Endothelial cell of umbilical vein (primary cell): ENCODE data around the gene CAMK2D. TPM values are rescaled to one million over a fixed set of nuclear protein-coding genes. Genes with fewer than 3 reads are reported as not detected.

ENCODE experiments used
- BruUV-seq: library from RNA; stranded (reverse); fragments of 400-500 nt; replicated peaks from 2 replicates; lab custom pipeline; 2021; lab: Mats Ljungman, UMichigan
- CTCF ChIA-PET: fragments of 300-600, 350-600 bp; sonication (Branson Sonifier 250); formaldehyde crosslinking; loops from one replicate; lab custom pipeline; 2021; ENCODE audit warnings: antibody characterized with exemption, inconsistent platforms; lab: Charles Lee
- POLR2A ChIA-PET: fragments of 300-600, 350-600 bp; sonication (Branson Sonifier 250); formaldehyde crosslinking; loops from one replicate; lab custom pipeline; 2021; ENCODE audit warnings: antibody characterized with exemption, inconsistent platforms; lab: Charles Lee
- DNase-seq: peaks from one replicate; pipeline ENCODE4 v3.0.0-alpha.2; 2011; ENCODE audit warnings: low read depth, low spot score
- FAIRE-seq: peaks from 2 replicates; lab custom pipeline; 2011; peaks lifted over from hg19 to GRCh38; lab: Jason Lieb, UNC
- H2AFZ ChIP-seq: 2 replicates; pipeline ENCODE4 v1.6.0; 2012; ENCODE audit warnings: low read depth, low read length, control low read depth, inconsistent platforms
- H3K27ac ChIP-seq: 2 replicates; pipeline ENCODE4 v1.5.1; 2011; ENCODE audit warnings: low read depth, mild to moderate bottlenecking, control low read depth, low read length, moderate library complexity; ENCODE audit not compliant: insufficient read depth
- H3K27me3 ChIP-seq, 2 experiments: 2 replicates each; pipeline versions ENCODE4 v1.6.0 to v1.6.1; 2011; ENCODE audit warnings: low read length in 2 of 2, mixed read lengths in 1 of 2; ENCODE audit not compliant: control insufficient read depth in 2 of 2, insufficient read depth in 2 of 2
- H3K36me3 ChIP-seq, 2 experiments: 2 replicates in 1 of 2; 3 replicates in 1 of 2; pipeline ENCODE4 v1.5.1; 2011; ENCODE audit warnings: low read length in 2 of 2, mild to moderate bottlenecking in 1 of 2, moderate library complexity in 1 of 2; ENCODE audit not compliant: control insufficient read depth in 2 of 2, insufficient read depth in 2 of 2; ENCODE audit errors: extremely low read depth in 1 of 2
- H3K4me1 ChIP-seq: 3 replicates; pipeline ENCODE4 v1.5.1; 2011; ENCODE audit warnings: mild to moderate bottlenecking, low read length; ENCODE audit not compliant: control insufficient read depth, insufficient read depth; ENCODE audit errors: extremely low read depth
- H3K4me2 ChIP-seq: 2 replicates; pipeline ENCODE4 v1.6.1; 2011; ENCODE audit warnings: low read length, control low read depth, mixed read lengths; ENCODE audit not compliant: insufficient read depth
- H3K4me3 ChIP-seq, 3 experiments: fragments of 200-600 bp in 1 of 3; sonication (generic), shearing (Covaris generic) in 1 of 3; replicated peaks in 1 of 3; 2 replicates each; pipeline ENCODE4 v1.5.1; 2011 to 2016; ENCODE audit warnings: control low read depth in 3 of 3, low read length in 3 of 3, mild to moderate bottlenecking in 2 of 3, inconsistent platforms in 1 of 3, low read depth in 1 of 3, moderate library complexity in 1 of 3; ENCODE audit not compliant: insufficient read depth in 1 of 3
- H3K79me2 ChIP-seq: 2 replicates; pipeline ENCODE4 v1.6.0; 2012; ENCODE audit warnings: low read length, inconsistent platforms; ENCODE audit not compliant: control insufficient read depth, insufficient read depth
- H3K9ac ChIP-seq: replicated peaks from 2 replicates; pipeline ENCODE3; 2011; ENCODE audit warnings: low read length, control low read depth; ENCODE audit not compliant: insufficient read depth; ENCODE audit errors: extremely low read depth
- H3K9me1 ChIP-seq: replicated peaks from 3 replicates; pipeline ENCODE4 v1.6.0; 2011; ENCODE audit warnings: mild to moderate bottlenecking, low read length; ENCODE audit not compliant: control insufficient read depth, insufficient read depth; ENCODE audit errors: extremely low read depth
- H3K9me3 ChIP-seq: replicated peaks from 2 replicates; pipeline ENCODE4 v1.5.1; 2012; ENCODE audit warnings: low read length, inconsistent platforms; ENCODE audit not compliant: control insufficient read depth, insufficient read depth
- H4K20me1 ChIP-seq: replicated peaks from 2 replicates; pipeline ENCODE3; 2011; ENCODE audit warnings: mild to moderate bottlenecking, low read length; ENCODE audit not compliant: control insufficient read depth, insufficient read depth; ENCODE audit errors: extremely low read depth
- EZH2 ChIP-seq: IDR thresholded peaks from 2 replicates; pipeline ENCODE4 v1.6.1; 2012; ENCODE audit warnings: borderline replicate concordance, low read depth, mild to moderate bottlenecking, moderate library complexity, low read length, inconsistent platforms; ENCODE audit not compliant: severe bottlenecking
- GATA2 ChIP-seq: IDR thresholded peaks from 2 replicates; pipeline ENCODE4 v1.7.0; 2011; ENCODE audit warnings: low read depth, mild to moderate bottlenecking, moderate library complexity, mixed read lengths, low read length; ENCODE audit not compliant: insufficient read length, insufficient read depth
- JUN ChIP-seq: IDR thresholded peaks from 2 replicates; pipeline ENCODE4 v1.6.1; 2011; ENCODE audit warnings: borderline replicate concordance, low read depth; ENCODE audit not compliant: insufficient read length, insufficient read depth
- MAX ChIP-seq: IDR thresholded peaks from 2 replicates; pipeline ENCODE4 v1.6.1; 2011; ENCODE audit not compliant: insufficient read depth, insufficient read length
- MYC ChIP-seq: IDR thresholded peaks from one replicate; pipeline ENCODE4 v1.6.1; 2011; ENCODE audit warnings: mild to moderate bottlenecking, low read depth, low read length
- POLR2A ChIP-seq: IDR thresholded peaks from 2 replicates; pipeline ENCODE4 v1.6.1; 2012; ENCODE audit warnings: low read depth, mild to moderate bottlenecking, control low read depth, low read length
- POLR2AphosphoS5 ChIP-seq: IDR thresholded peaks from 2 replicates; pipeline ENCODE4 v1.6.1; 2012; ENCODE audit warnings: low read depth, mild to moderate bottlenecking, control low read depth, low read length, moderate library complexity; ENCODE audit not compliant: insufficient read depth
- dilution Hi-C: fragments of 300-500 bp; cut with MboI; formaldehyde crosslinking; loops from one replicate; pipeline ENCODE4 v1.15.0; 2019; ENCODE audit warnings: low sequenced_read_pairs; ENCODE audit not compliant: extremely low pct_ligation_motif_present
- intact Hi-C: fragments of 100-400 bp; cut with micrococcal nuclease; formaldehyde crosslinking; loops from one replicate; pipeline ENCODE4 v1.10.0; 2022
- polyA plus RNA-seq, 4 experiments: library from polyadenylated mRNA; depleted of rRNA in 3 of 4; stranded (reverse) in 3 of 4; unstranded in 1 of 4; fragments of >200 nt; gene quantifications; 2 replicates each; pipeline versions ENCODE4 v1.2.1 to v1.2.3, GENCODE V29; 2011 to 2012; ENCODE audit warnings: missing spikeins in 1 of 4
- total RNA-seq: library from RNA; stranded (reverse); gene quantifications from 2 replicates; pipeline ENCODE4 v1.2.3, GENCODE V29; 2021
- TF ChIP-seq, protein P1 (sequence below), 2 donors: IDR thresholded peaks; 1 replicate in 1 of 2; 2 replicates in 1 of 2; pipeline ENCODE4 v1.5.1; 2011; ENCODE audit warnings: low read length in 2 of 2, mild to moderate bottlenecking in 2 of 2, moderate library complexity in 2 of 2, control low read depth in 1 of 2, inconsistent platforms in 1 of 2, low read depth in 1 of 2; ENCODE audit not compliant: insufficient read depth in 1 of 2; ENCODE audit errors: extremely low read depth in 1 of 2

Gene CAMK2D
- total and polyA plus RNA-seq, 2 donors (not counting 3 experiments of a cell fraction or from before 2014, with no cell fraction given), result 10.4 to 30.7 TPM

DNA sequence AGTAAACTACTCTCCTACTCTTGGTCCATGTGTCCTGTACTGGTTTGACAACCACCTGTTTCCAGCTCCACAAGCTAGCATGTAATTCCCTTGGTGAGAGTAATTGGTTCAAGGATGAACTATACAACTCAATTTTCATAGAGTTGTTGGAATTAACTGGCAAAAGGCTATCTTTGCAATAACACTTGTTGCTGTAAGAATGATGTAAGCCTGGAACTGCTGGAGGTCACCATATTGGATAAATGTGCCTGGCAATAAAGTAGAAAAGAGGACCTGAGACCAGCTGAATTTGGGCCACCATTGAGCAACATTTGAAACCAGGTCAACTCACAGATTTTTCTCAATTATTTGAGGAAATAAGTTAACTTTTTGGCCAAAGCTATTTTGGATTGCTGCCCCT, 175.5 kb downstream of the CAMK2D start:
- no peaks in the 10 kb centered on the region for H3K79me2 ChIP-seq
- no peak for FAIRE-seq
- H3K27me3 ChIP-seq, result no peaks in the 10 kb centered on the region
- no peaks in the 10 kb centered on the region for H3K4me1 ChIP-seq
- POLR2A ChIA-PET, result no interaction called here
- dilution Hi-C loops, result no loop called here
- intact Hi-C loops, result no loop called here
- TF ChIP-seq GATA2 (no peak), MYC (no peak), JUN (no peak), POLR2AphosphoS5 (no peak), POLR2A (no peak), EZH2 (no peak), MAX (no peak)
- TF ChIP-seq, protein P1, sequence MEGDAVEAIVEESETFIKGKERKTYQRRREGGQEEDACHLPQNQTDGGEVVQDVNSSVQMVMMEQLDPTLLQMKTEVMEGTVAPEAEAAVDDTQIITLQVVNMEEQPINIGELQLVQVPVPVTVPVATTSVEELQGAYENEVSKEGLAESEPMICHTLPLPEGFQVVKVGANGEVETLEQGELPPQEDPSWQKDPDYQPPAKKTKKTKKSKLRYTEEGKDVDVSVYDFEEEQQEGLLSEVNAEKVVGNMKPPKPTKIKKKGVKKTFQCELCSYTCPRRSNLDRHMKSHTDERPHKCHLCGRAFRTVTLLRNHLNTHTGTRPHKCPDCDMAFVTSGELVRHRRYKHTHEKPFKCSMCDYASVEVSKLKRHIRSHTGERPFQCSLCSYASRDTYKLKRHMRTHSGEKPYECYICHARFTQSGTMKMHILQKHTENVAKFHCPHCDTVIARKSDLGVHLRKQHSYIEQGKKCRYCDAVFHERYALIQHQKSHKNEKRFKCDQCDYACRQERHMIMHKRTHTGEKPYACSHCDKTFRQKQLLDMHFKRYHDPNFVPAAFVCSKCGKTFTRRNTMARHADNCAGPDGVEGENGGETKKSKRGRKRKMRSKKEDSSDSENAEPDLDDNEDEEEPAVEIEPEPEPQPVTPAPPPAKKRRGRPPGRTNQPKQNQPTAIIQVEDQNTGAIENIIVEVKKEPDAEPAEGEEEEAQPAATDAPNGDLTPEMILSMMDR (IDR thresholded peaks at IDR 0.05; ENCODE audit: extremely low read depth in 1 of 2, insufficient read depth in 1 of 2, low read depth in 1 of 2, low read length in 2 of 2), result no peak
- no peaks in the 10 kb centered on the region for H3K9me1 ChIP-seq
- DNase-seq, result no peak
- H4K20me1 ChIP-seq, result no peaks in the 10 kb centered on the region
- no peak overlapping the region for H3K4me2 ChIP-seq
- CTCF ChIA-PET, result interaction anchor here (1.2 to 1.3 kb wide), 2 partner anchors 10 to 38 kb away, joined by 4 read pairs; no protein-coding TSS in a partner anchor
- H2AFZ ChIP-seq, result no peak overlapping the region
- no peak overlapping the region for H3K4me3 ChIP-seq
- no peak overlapping the region for H3K9ac ChIP-seq
- BruUV-seq, result no TSS peak
- H3K9me3 ChIP-seq, result no peaks in the 10 kb centered on the region
- H3K36me3 ChIP-seq, result no peaks in the 10 kb centered on the region
- no peak overlapping the region for H3K27ac ChIP-seq
